HG03175 (cell line): ENCODE measurements around the gene TFF1.

ENCODE experiments used
- ATAC-seq: cut with Tn5 transposase; IDR thresholded peaks from one replicate; pipeline ENCODE4 v1.9.1; 2021; ENCODE audit warnings: mild to moderate bottlenecking, moderate library complexity; ENCODE audit not compliant: unreplicated experiment

The TFF1 gene

GRCh38 chr21:42321231-42321630 is 45.1 kb downstream of the TFF1 start:
- no peak for ATAC-seq

GRCh38 chr21:42320791-42321190 is 45.5 kb downstream of the TFF1 start:
- no peak for ATAC-seq

- ATAC-seq, result no peak
These were observed 46.3 kb downstream of the TFF1 start for GRCh38 chr21:42319851-42320572.

GRCh38 chr21:42319376-42319775 is 47.0 kb downstream of the TFF1 start:
- ATAC-seq, result no peak

- no peak for ATAC-seq
These were observed 48.2 kb downstream of the TFF1 start for GRCh38 chr21:42317826-42318746.

- no peak for ATAC-seq
These were observed 49.0 kb downstream of the TFF1 start for GRCh38 chr21:42317341-42317741.

GRCh38 chr21:42316891-42317290 is 49.4 kb downstream of the TFF1 start:
- no peak for ATAC-seq

- ATAC-seq, result no peak
These were observed 50.9 kb downstream of the TFF1 start, which contains the start of gene TFF3 for GRCh38 chr21:42315296-42315891. Gene TFF3 (minus strand): TSS chr21:42315409. CDS start chr21:42315374, 35 bp downstream.

- no peak for ATAC-seq
These were observed 51.6 kb downstream of the TFF1 start for GRCh38 chr21:42314616-42315295.

- no peak for ATAC-seq
These were observed 52.8 kb downstream of the TFF1 start for GRCh38 chr21:42313501-42313969.

- ATAC-seq, result no peak
These were observed 53.7 kb downstream of the TFF1 start for GRCh38 chr21:42312626-42313104.
